Measurements from ENCODE around the gene OPA3. TPM values are rescaled to one million over a fixed set of nuclear protein-coding genes. Genes with fewer than 3 reads are reported as not detected.

Gene OPA3
- total RNA-seq, 2 experiments from 2014 or later, result 13.7 to 14.3 TPM

GRCh38 chr19:45527731-45528130 is 56.9 kb downstream of the OPA3 start:
- H3K9me3 Mint-ChIP-seq, result peaks cover 8% of the 10 kb centered on the region
- H3K4me1 Mint-ChIP-seq (ENCODE audit: low read depth), result peaks cover 19% of the 10 kb centered on the region
- H3K27ac Mint-ChIP-seq, result no peak overlapping the region
- ChIA-PET CTCF (interaction anchor here (0.6 to 2.8 kb wide), 4 partner anchors 12 to 116 kb away, joined by 3 to 16 read pairs (median 4); no protein-coding TSS in a partner anchor), POLR2A (no interaction called here)
- no peaks in the 10 kb centered on the region for H3K27me3 Mint-ChIP-seq
- DNase-seq, result no peak
- no peak for TF ChIP-seq CTCF (IDR thresholded peaks at IDR 0.05)
- H3K36me3 Mint-ChIP-seq (ENCODE audit: low read depth), result peaks cover 34% of the 10 kb centered on the region
- no peak for ATAC-seq
- H3K4me3 Mint-ChIP-seq, result no peak overlapping the region
- intact Hi-C loops (cut with micrococcal nuclease), result loop anchor here (10.0 kb wide), 1 partner anchor 47 kb away; no protein-coding TSS in a partner anchor

GRCh38 chr19:45526971-45527370 is 57.6 kb downstream of the OPA3 start:
- peak overlapping the region; percentile 1 for H3K27ac Mint-ChIP-seq
- no peak for TF ChIP-seq CTCF (IDR thresholded peaks at IDR 0.05)
- DNase-seq, result no peak
- H3K4me1 Mint-ChIP-seq (ENCODE audit: low read depth), result peaks cover 19% of the 10 kb centered on the region
- ChIA-PET CTCF (interaction anchor here (0.6 to 2.8 kb wide), 3 partner anchors 11 to 117 kb away, joined by 3 to 16 read pairs (median 5); no protein-coding TSS in a partner anchor), POLR2A (no interaction called here)
- no peak overlapping the region for H3K4me3 Mint-ChIP-seq
- no peaks in the 10 kb centered on the region for H3K27me3 Mint-ChIP-seq
- H3K36me3 Mint-ChIP-seq (ENCODE audit: low read depth), result peaks cover 35% of the 10 kb centered on the region
- ATAC-seq, result no peak
- peaks cover 8% of the 10 kb centered on the region for H3K9me3 Mint-ChIP-seq
- intact Hi-C loops (cut with micrococcal nuclease), result loop anchor here (10.0 kb wide), 1 partner anchor 48 kb away; no protein-coding TSS in a partner anchor

GRCh38 chr19:45526143-45526542 is 58.5 kb downstream of the OPA3 start:
- Mint-ChIP-seq H3K27ac (peak overlapping the region; percentile 38), H3K4me1 (ENCODE audit: low read depth) (peaks cover 19% of the 10 kb centered on the region), H3K4me3 (no peak overlapping the region), H3K27me3 (no peaks in the 10 kb centered on the region), H3K36me3 (ENCODE audit: low read depth) (peaks cover 35% of the 10 kb centered on the region), H3K9me3 (peaks cover 2% of the 10 kb centered on the region)
- DNase-seq, result no peak
- ChIA-PET CTCF (interaction anchor here (1.4 to 2.8 kb wide), 2 partner anchors 10 to 32 kb away, joined by 5 to 16 read pairs; no protein-coding TSS in a partner anchor), POLR2A (no interaction called here)
- TF ChIP-seq CTCF (IDR thresholded peaks at IDR 0.05), result no peak
- no peak for ATAC-seq
- intact Hi-C loops (cut with micrococcal nuclease), result loop anchor here (10.0 kb wide), 1 partner anchor 49 kb away; no protein-coding TSS in a partner anchor

GRCh38 chr19:45524575-45525129 is 60.0 kb downstream of the OPA3 start:
- Mint-ChIP-seq H3K36me3 (ENCODE audit: low read depth) (peaks cover 41% of the 10 kb centered on the region), H3K27me3 (no peaks in the 10 kb centered on the region), H3K27ac (no peak overlapping the region), H3K4me3 (no peak overlapping the region), H3K4me1 (ENCODE audit: low read depth) (peaks cover 19% of the 10 kb centered on the region), H3K9me3 (no peaks in the 10 kb centered on the region)
- ATAC-seq (no peak), DNase-seq (no peak)
- ChIA-PET POLR2A (interaction anchor here (1.2 kb wide), 2 partner anchors 10 to 118 kb away, joined by 4 read pairs; no protein-coding TSS in a partner anchor), CTCF (interaction anchor here (1.1 to 1.4 kb wide), 2 partner anchors 15 to 19 kb away, joined by 4 to 5 read pairs; no protein-coding TSS in a partner anchor)
- intact Hi-C loops (cut with micrococcal nuclease), result loop anchor here (10.0 kb wide), 1 partner anchor 50 kb away; no protein-coding TSS in a partner anchor
- no peak for TF ChIP-seq CTCF (IDR thresholded peaks at IDR 0.05)
